RWPE2 (cell line): ENCODE measurements around the gene RIC1.

Experiments used
- ATAC-seq: fragments of 200-7000 bp; cut with Tn5 transposase; 3 replicates; pipeline ENCODE4 v1.9.1; 2021; ENCODE audit warnings: low read depth
- DNase-seq: peaks from one replicate; pipeline ENCODE4 v3.0.0-alpha.2; 2020; ENCODE audit warnings: low spot score
- H3K27ac ChIP-seq: fragments of 450-650 bp; 2 replicates; pipeline ENCODE4 v1.5.1; 2017; ENCODE audit warnings: mild to moderate bottlenecking; ENCODE audit not compliant: poor library complexity, severe bottlenecking
- H3K27me3 ChIP-seq: fragments of 250-450 bp; sonication (Bioruptor Pico); 2 replicates; pipeline ENCODE4 v1.5.1; 2021; ENCODE audit warnings: mild to moderate bottlenecking, moderate library complexity; ENCODE audit not compliant: insufficient read depth, poor library complexity, severe bottlenecking
- H3K36me3 ChIP-seq: fragments of 250-450 bp; sonication (Bioruptor Pico); 2 replicates; pipeline ENCODE4 v1.5.1; 2020; ENCODE audit warnings: low read depth, mild to moderate bottlenecking, moderate library complexity
- H3K4me1 ChIP-seq: fragments of 250-450 bp; sonication (Bioruptor Pico); 2 replicates; pipeline ENCODE4 v1.5.1; 2021; ENCODE audit warnings: mild to moderate bottlenecking, moderate library complexity; ENCODE audit not compliant: insufficient read depth, poor library complexity, severe bottlenecking
- H3K4me3 ChIP-seq: fragments of 250-450 bp; sonication (Bioruptor Pico); 2 replicates; pipeline ENCODE4 v1.5.1; 2021; ENCODE audit warnings: mild to moderate bottlenecking, moderate library complexity; ENCODE audit not compliant: severe bottlenecking
- H3K9me3 ChIP-seq: fragments of 250-450 bp; sonication (Bioruptor Pico); 2 replicates; pipeline ENCODE4 v1.5.1; 2021; ENCODE audit warnings: mild to moderate bottlenecking, moderate library complexity; ENCODE audit not compliant: severe bottlenecking
- TF ChIP-seq, protein P1 (sequence below): fragments of 450-650 bp; IDR thresholded peaks from one replicate; pipeline ENCODE4 v1.5.1; 2017; ENCODE audit warnings: mild to moderate bottlenecking, moderate library complexity; ENCODE audit not compliant: poor library complexity, severe bottlenecking

The RIC1 gene

DNA sequence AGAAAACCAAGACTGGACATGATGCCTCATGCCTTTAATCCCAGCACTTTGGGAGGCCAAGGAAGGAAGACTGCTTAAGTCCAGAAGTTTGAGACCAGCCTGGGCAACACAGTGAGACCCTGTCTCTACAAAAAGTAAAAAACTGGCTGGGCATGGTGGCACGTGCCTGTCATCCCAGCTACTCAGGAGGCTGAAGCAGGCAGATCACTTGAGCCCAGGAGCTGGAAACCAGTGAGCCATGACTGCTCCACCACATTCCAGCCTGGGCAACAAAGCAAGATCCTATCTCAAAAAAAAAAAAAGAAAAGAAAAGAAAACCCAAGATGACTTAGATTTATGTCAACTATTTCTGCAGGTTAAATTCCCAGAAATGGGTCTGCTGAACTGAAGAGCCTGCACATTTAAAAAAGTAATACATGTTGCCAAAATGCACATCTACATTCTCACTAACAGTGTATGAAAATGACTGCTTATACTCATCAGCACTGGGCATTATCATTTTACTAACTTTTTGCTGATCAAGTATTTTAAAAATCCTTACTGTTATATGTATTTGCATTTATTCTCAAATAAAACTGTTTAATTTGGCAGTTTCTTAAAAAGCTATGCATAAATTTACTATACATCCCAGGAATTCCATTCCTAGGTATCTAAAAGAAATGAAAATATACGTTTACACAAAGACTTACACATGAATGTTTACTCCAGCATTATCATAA lies 189.7 kb downstream of the RIC1 start:
- H3K4me3 ChIP-seq, result no peak overlapping the region
- TF ChIP-seq, protein P1, sequence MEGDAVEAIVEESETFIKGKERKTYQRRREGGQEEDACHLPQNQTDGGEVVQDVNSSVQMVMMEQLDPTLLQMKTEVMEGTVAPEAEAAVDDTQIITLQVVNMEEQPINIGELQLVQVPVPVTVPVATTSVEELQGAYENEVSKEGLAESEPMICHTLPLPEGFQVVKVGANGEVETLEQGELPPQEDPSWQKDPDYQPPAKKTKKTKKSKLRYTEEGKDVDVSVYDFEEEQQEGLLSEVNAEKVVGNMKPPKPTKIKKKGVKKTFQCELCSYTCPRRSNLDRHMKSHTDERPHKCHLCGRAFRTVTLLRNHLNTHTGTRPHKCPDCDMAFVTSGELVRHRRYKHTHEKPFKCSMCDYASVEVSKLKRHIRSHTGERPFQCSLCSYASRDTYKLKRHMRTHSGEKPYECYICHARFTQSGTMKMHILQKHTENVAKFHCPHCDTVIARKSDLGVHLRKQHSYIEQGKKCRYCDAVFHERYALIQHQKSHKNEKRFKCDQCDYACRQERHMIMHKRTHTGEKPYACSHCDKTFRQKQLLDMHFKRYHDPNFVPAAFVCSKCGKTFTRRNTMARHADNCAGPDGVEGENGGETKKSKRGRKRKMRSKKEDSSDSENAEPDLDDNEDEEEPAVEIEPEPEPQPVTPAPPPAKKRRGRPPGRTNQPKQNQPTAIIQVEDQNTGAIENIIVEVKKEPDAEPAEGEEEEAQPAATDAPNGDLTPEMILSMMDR, result no peak
- H3K27me3 ChIP-seq, result no peaks in the 10 kb centered on the region
- no peaks in the 10 kb centered on the region for H3K9me3 ChIP-seq
- H3K36me3 ChIP-seq, result peaks cover 42% of the 10 kb centered on the region
- no peak for ATAC-seq
- peaks cover 11% of the 10 kb centered on the region for H3K4me1 ChIP-seq
- no peak for DNase-seq
- peak overlapping the region; percentile 50 for H3K27ac ChIP-seq

DNA sequence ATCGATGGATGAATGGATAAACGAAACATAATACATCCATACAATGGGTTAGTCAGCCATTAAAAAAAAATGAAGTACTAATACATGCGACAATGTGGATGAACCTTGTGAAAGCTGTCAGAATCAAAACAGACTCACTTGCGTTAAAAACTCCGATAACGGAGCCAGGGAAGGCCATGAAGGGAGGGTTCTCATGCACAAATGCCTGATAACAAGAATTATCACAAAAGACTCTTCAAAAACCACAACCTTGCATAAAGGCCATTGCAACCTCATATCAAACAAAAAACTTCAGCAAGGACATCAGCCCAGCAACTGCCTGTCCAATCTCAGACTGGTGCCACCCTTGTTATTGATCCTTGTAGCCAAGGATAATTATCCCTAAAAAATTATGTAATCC lies 190.3 kb downstream of the RIC1 start:
- H3K27me3 ChIP-seq, result no peaks in the 10 kb centered on the region
- H3K9me3 ChIP-seq, result no peaks in the 10 kb centered on the region
- DNase-seq (no peak), ATAC-seq (no peak)
- no peak overlapping the region for H3K27ac ChIP-seq
- H3K4me3 ChIP-seq, result no peak overlapping the region
- TF ChIP-seq, protein P1, result no peak
- peaks cover 7% of the 10 kb centered on the region for H3K4me1 ChIP-seq
- H3K36me3 ChIP-seq, result peaks cover 48% of the 10 kb centered on the region

DNA sequence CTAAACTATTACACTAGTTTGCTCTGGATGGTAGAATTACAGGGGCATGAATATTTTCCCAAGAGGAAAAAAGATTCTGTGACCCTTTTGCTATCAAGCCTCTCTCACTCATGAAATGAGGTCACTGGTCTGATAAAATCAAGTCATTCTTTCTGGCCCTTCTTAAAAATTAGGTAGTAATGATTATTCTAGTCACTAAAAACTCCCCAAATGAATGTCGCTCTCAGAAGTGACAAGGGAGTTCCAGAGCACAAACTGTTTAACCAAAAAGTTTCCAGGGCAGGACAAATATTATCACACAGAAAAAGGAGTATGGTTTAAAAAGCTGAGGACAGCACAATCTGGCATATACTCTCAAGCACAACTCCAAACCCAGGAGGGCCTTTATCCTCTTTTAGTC lies 191.5 kb downstream of the RIC1 start:
- H3K4me3 ChIP-seq, result no peak overlapping the region
- no peaks in the 10 kb centered on the region for H3K27me3 ChIP-seq

DNA sequence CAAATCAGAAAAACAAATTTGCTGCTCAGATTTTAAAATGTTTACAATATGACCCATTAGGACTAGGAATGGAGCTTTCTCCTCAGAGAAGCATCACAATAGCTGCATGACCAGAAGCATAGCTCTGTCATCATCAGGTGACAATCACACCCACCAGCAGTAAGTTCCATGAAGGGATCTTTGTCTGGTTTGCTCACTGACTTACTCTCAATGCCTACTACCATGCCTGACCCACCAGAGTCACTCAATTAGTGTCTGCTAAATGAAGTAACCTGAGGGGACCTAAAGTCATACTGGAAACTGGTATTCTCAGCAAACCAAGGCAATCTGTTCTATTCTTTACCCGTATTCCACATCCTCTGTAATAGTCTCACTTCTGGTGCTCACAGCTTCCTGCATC lies 196.3 kb downstream of the RIC1 start:
- TF ChIP-seq, protein P1, result no peak
- peaks cover 77% of the 10 kb centered on the region for H3K36me3 ChIP-seq
- no peak overlapping the region for H3K4me3 ChIP-seq
- H3K27me3 ChIP-seq, result no peaks in the 10 kb centered on the region
- no peak overlapping the region for H3K27ac ChIP-seq
- H3K9me3 ChIP-seq, result no peaks in the 10 kb centered on the region
- DNase-seq, result no peak
- no peak for ATAC-seq
- H3K4me1 ChIP-seq, result no peaks in the 10 kb centered on the region

More for the DNA sequence above, 191.5 kb downstream of the RIC1 start:
- no peak overlapping the region for H3K27ac ChIP-seq
- TF ChIP-seq, protein P1, result no peak
- no peak for DNase-seq
- H3K4me1 ChIP-seq, result peaks cover 5% of the 10 kb centered on the region
- no peaks in the 10 kb centered on the region for H3K9me3 ChIP-seq
- peaks cover 52% of the 10 kb centered on the region for H3K36me3 ChIP-seq
- ATAC-seq, result no peak
